EL (cell line): ENCODE measurements around the gene NRP1.
"Not testable (repeated sequence)": the region's sequence is repeated elsewhere in the genome, so short reads cannot be mapped to it uniquely, and the experiment has no call there.

Experiments used
- DNase-seq: peaks from one replicate; pipeline ENCODE4 v3.0.0-alpha.2; 2016

NRP1 gene

DNA sequence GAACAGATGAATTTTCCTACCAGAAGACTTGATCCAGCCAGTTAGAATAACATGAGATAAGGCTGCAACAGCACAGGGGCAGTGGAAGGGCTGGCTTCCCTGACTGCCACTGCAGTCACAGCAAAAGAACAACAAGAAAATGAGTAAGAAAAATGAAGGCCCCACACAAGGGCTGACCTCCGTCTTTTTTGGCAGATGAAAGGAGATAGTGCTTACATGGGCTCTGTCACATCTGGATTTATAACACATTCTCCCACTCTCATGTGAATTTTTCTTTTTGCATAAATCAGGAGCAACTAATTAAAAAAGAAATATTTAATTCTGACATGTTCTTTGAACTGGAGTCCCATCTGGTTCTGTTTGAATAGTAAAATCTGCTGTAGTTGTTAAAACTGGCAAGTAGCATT is 99.6 kb downstream of the NRP1 start:
- DNase-seq: no peak

DNA sequence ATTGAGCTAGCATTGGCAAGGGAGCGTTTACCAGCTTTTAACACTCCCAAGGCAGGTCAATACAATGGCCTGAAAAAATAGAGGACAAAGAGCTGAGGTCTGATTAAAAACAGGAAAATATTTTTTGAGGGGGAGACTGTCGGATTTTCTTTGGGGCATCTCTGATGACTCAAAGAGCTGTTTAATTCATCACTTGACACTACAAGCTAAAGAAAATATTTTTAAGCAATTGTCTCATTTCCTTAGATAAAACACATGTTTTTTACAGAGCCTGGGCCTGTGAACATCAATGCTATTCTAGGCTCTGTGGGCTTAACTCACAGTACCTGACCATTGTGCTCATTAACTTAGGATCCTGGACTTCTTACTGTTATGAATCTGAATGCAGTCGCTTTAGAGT is 100.8 kb downstream of the NRP1 start:
- peak; percentile 21 for DNase-seq

DNA sequence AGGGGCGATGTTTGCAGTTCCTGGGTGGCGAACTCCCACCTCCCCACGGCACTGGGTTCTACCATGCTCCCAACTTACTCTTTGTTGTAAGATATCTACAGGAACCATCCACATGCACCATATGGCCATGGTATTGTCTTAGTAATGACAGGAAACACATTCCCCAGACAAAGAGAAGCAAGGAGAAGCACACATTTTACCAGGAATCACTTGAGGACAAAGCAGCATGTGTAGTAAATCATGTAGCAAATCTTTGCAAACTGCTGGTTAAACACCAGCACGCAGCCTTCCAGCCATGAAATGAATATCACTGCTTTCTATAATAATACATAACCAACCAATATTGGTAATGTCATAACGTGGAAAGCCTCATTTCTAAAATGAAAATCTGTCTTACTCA is 101.2 kb downstream of the NRP1 start:
- no peak for DNase-seq

DNA sequence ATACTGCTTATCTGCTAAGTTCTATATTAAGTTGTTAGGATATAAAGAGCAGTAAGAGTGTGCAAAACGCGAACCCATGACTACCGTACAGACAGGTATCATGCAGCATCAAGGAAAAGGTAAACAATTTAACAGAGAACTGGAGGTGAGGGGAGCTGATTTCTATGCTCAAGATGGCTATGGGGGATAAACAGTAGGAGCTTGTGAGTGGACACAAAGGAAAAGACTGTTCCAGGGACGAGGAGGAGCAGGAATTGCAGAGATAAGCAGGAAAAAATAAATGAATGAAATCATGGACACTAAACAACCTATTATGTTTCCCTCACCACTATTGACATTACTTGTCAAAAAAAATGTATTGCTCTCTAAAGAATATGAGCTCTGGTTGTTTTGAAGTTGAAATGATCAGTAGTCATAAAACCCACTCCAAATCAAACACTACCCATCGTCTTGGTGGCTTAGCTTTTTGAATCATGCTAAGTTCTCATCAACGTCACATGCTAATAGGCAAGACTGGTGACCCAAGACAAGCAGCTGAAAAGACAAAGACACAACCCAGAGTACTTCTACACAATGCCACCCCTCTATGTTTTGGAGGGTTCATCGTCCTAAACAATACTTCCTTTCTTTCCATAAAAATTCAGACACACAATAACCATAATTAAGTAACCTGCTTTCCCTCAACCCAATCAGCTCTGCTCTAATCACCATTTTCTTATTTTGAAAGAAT is 102.7 kb downstream of the NRP1 start:
- no peak for DNase-seq

DNA sequence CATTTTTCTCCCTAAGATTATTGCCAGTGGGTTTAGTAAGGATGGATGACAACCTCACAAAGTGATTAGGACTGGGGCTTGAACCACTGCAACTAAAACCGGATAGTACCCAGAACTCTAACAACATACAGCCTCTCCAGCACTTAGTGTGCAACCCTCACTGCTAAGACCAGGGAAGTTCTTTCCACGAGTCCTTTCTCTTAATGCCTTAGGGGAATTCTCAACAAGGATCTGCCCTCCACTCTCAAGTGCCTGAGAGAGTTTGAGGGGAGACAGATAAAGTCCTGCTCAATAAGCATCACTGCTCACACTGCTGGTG is 104.6 kb downstream of the NRP1 start:
- peak; percentile 36 for DNase-seq

DNA sequence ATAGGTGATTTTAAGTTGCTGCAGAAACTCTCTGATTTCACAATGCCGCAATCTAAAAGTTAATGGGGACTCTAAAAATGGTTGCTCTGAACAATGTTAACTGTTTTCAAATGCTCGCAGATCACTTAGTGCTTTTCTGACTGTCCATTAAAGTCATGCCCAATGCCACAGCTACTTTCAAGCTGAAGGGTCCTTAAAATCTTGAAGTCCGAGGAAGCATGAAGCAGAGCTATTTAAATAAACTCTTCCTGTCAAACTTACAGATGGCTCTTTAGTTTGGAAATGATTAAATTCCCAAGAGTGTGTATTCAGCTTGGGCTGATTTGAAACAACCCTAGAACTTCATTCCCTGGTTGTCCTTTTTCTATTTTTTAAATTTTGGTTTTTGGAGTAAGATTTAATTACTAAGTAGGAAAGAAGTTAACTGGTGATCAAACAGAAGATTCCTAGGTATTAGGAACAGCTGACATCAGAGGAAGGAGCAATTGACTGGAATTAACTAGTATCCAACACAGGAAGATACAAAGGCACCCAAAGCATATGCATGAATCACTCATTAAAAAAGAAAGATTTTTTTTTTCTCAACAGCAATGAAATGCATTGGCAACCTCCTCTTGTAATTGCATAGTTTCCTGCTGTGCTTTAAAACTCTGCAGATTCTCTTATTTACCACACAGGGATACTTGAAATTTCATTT is 105.1 kb downstream of the NRP1 start:
- peak; percentile 41 for DNase-seq

DNA sequence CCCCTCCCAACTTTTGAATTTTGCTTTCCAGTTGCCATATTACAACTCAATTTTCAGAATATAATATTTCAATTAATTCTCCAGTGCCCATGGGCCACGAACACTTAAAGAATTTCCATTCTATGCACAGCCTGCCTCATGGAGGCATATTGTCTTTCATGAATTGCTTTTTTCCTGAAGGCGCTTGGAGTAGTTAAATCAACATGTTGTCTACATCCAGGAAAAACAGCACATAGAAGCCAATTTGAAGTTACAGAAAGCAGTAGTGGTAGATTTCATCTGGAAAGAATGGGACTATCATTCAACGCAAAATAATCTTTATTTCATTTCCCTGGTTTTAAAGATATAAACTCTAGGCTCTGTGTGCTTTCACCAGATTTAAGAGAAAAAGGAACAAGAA is 106.0 kb downstream of the NRP1 start:
- no peak for DNase-seq

DNA sequence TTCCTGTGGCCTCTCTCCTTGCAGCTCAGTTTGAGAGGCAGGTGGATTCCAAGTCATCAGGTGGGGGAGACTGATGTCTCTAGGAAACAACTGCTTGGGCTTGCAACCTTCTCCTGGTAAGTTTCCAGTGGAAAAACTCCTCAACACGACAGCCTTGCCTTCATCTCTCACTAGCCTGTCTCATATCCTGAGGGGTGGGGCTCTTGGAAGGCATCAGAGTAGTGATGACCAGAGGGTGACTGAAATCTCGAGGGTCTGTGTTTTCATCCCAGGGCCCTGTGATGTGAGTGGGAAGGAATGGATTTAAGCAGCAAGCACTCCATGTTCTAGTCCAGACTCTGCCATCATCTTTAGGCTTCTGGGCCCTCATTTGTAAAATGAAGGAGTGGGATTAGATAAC is 107.0 kb downstream of the NRP1 start:
- no peak for DNase-seq

DNA sequence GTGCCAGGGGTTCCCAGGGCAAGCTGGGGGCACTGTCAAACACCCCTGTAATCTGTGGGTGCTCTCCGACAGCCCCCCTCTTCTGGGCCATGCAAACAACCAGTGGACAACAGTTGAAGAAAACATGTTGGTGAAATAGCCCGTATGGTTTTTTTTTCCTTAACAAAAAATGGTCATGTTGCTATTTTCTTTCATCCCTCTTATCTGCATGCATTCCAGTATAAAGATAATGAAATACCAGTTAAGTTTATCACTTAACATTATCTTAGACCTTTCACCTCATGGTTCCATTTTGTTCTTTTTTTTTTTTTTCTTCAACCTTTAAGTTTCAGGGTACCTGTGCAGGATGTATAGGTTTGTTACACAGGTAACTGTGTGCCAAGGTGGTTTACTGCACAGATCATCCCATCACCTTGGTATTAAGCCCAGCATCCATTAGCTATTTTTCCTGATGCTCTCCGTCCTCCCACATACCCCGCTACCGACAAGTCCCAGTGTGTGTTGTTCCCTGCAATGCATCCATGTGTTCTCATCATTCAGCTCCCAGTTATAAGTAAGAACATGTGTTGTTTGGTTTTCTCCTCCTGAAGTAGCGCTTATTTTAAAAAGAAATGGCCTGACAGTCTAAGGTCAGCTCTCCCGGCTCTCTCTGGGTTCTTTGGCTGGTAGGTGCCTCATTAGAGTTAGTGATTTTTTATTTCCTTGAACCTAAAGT is 110.1 kb downstream of the NRP1 start:
- no peak for DNase-seq

DNA sequence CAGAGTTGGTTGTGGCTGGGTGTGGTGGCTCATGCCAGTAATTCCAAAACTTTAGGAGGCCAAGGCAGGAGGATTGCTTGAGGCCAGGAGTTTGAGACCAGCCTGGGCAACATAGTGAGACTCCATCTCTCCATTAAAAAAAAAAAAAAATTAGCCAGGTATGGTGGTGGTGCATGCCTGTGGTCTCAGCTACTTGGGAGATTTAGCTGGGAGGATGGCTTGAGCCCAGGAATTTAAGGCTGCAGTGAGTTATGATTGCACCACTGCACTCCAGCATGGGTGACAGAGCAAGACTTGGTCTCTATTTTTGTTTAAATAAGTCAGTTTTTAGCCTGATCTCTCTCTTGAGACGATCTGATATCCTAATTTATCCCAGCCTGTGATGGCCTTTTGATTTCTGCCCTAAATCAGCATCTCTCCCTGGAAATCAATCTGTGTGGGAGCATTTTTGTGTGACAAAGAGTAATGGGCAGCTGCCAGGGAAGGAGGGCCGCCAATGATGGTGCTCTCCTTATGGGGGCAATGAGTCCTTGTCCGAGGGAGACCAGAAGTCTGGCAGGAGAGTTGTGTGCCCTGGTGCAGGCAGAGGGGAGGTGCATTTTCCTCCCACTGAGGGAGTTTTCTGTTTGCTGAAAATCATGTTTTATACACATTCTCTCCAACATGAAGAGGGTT is 111.0 kb downstream of the NRP1 start:
- no peak for DNase-seq

DNA sequence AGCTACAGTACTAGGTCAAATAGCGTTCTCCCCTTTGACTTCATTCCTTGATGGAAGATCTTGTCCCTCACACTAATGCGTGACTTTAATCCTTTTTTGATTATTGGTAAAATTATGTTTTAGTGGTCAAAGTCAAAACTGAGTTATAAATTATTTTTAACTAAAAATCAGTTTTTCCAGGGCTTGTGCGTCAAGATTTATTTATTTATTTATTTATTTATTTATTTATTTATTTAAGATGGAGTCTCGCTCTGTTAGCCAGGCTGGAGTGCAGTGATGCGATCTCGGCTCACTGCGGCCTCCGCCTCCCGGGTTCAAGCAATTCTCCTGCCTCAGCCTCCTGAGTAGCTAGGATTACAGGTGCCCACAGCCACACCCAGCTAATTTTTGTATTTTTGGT is 112.2 kb downstream of the NRP1 start:
- not testable (repeated sequence) for DNase-seq

DNA sequence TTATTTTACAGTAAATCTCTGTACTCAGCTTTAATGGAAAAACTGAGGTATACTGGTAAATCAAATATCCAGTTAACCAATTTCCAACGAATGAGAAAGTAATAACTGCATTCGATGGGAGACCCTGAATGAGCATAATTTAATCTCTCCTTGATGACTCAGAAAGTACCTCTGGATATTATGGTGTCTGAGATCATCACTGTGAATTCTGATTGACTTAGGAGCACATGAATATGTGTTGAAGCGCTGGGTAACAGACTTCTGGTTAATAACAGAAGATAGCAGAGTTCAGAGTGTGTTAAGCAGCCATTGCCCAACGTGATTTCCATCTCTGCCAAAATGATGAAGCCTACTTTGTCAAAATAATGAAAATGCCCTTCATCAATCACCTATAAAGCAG is 116.6 kb downstream of the NRP1 start:
- DNase-seq: no peak

DNA sequence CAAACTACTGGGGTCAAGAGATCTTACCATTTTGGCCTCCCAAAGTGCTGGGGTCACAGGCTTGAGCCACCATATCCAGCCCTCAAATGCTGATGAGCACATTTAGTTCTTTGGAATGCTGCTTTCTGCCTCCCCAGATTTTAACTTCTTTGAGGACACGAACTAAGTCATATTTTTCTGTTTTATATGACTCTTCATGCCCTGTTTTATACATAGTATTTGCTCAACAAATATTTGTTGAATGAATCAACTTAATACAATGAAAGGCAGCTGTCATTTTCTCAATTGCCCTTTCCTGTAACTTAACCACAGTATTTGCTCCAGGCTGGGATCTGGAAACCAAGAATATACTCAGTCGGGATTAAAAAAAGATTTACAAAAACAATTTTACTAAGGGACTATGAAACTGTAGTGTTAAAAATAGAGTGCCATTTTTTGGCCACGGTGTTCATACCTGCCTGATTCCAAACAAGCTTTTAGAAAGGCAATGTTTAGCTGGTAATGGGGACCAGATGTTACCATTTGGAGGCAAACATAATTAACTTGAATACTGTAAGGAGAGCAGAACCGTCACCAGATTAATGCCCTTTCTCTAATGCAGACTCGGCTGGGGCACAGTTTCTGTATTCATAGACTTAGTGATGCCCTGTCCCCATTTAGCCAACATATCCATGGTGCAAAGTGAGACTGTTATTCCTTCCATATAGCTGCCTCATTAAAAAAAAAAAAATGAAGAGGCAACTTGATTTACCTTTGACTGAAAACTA is 117.6 kb downstream of the NRP1 start:
- peak; percentile 82 for DNase-seq

DNA sequence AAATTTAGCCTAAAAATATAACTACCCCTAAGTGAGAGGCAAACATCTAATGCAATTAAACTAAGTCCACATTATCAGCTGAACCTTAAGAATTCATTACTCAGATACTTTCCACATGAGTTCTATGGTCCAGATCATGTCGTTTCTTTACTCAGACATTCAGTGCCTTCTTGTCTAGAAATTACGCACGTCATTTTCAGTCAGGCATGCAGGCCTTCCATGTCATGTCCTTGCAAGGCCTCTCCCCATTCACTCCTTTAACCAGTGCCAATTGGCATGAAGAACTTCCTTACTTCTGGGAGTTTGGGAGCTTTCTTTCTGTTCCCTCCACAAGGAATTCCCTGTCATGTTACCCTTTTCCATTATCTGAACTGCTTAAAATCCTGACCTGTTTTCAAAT is 118.8 kb downstream of the NRP1 start:
- DNase-seq: no peak

DNA sequence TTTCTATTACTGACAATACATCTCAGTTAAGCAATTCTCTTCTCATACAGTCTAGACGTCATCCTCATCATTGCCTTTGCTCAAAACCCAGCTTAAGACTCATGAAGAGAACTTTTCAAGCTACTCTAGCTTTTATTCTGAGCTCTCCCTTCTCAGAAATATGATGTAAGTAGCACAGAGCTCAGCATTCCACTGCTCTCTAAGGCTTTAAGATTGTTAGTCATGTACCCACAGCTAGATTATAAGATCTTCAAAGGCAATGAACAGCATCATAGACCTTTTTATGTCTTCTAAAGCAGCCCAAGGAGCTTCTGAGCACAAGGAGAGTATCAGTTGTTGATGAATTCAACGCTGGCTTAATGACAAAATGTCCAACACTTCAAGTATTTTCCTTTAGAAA is 119.3 kb downstream of the NRP1 start:
- DNase-seq: peak; percentile 50

DNA sequence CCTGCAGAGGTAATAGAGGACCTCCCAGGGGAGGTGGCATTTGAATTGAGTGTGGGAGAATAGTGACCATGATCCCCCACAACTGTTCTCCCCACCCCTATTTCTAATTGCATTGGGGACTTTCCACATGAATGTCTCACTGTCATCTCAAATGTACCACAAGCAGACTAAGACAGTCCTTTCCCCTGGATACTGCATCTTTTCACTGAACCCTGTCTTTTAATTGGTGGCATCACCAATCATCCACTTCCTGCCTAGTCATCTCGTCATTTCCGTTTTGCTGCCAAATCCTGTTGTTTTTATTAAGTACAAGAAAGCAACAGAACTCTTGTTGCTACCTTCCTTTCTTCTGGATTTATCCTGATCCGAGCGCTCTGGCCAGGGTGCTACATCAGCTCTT is 120.3 kb downstream of the NRP1 start:
- DNase-seq: no peak

DNA sequence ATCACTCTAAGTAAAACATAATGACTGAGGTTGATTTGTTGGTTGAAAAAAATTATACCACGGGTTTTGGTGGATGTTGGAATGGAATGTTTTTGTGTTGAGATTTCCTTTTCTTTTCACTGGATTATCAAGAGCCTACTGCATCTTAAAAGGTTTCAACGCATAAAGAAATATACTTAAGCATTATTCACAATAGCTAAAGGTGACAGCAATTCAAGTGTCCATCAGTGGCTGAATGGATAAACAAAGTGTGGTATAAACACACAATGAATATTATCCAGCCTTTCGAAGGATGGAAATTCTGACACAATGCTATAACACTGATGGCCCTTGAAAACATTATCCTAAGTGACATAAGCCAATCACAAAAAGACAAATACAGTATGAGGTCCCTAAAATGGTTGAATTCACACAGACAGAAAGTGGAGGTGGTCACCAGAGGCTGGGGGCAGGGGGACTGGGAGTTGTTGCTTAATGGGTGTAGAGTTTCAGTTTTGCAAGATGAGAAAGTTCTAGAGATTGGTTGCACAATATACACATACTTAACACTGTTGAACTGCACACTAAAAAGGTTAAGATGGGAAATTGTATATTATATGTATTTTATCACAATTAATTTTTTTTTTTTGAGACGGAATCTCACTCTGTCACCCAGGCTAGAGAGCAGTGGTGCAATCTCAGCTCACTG is 122.3 kb downstream of the NRP1 start:
- no peak for DNase-seq

DNA sequence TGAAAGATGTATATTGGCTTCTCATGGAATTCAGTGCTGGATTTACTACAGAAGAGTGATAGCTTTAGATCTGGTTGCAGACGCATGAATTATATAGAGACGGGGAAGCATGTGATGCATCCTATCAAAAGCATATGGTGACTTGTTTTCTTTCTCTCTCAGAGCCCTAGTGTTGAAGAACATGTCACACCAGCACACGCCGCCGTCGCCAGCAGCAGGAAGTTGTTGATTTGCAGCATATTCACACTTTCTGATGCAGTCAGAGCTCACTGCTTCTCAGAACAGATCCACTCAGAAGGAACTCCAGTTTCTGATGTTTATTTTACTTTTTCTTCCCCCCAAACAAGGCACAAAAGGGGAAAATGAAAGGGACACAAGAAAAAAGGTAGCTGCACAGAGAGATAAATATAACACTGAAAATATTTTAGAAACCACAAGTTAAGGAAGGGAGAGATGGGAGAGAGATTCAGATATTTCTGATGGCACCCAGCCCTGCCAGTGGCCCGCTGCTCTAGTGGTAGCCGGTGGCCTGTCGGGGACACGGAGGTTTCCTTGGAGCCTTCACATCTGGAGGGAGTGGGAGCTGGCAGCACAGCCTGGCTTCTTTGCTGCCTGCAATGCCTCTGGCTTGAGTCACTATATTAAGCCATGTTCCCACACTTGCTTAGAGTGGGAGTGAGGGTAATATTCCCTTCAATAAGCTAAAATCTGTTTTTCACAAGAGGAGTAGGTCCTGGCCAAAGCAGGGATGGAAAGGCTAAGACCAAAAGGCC is 123.2 kb downstream of the NRP1 start:
- peak; percentile 81 for DNase-seq

DNA sequence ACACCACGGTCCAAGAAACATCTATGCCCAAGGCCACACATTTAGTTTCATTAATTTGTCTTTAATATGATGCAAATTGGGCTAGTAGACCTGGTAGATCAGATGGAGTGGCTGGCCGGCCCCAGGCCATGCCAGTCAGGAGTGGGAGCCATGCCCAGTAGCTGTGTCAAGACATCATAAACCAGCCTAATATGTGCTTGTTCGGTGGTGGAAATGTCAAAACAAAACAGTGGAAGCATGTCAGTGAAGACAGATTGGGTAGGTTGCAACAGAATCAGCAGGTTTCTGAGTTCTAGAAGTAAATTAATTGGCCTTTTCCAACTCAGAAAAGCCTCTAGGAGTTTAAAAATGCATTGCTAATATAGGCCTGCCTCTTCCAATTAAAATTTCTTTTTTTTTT is 124.7 kb downstream of the NRP1 start:
- DNase-seq: no peak

DNA sequence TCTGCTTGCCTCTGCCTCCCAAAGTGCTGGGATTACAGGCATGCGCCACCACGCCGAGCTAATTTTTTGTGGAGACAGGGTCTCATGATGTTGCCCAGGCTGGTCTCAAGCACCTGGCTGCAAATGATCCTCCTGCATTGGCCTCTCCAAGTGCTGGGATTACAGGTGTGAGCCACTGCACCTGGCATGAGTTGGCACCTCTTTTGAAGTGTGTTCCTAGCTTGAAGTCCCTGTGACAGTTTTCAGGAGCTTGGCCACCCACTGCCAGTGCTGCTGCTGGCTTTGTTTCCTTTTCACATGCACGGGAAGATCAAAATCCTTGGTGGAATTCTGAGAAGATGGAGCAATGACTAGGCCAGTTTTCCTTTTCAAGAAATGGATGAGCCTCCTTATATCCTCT is 126.3 kb downstream of the NRP1 start:
- no peak for DNase-seq

DNA sequence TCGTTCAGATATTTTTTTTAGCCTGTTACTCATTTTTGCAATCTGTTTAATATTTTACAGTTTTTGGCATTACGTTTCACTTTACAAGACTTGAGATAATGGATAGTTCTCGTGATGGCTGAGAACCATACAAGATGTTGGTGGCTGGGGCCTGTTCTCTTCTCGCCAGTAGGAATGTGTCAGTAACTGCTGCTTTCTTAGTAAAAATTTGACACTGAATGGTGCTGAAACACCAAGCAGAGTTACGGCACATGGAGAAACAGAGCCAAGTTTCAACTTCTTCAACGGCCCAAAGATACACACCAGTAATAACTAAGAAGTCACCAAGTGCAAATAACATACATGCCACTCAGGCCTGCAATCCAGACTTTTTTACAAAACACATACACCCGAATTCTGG is 130.4 kb downstream of the NRP1 start:
- no peak for DNase-seq

DNA sequence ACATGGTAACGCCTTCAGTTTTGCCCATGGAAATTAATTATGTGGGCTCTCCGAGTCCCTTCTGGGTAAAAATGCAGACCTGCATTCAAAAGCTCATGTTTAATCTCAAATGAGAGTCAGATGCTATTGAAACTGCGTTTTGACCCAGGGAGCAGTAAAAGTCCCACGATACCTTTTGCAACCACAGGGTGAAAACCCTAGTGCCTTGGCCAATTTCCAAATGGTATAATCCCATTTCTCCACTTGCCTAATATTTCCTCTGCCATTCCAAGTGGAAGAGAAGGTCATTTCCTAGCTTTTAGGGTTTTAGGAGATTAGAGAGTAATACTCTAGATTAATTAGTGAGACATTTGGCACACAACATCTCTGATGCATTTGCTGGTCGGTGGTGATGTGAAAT is 132.5 kb downstream of the NRP1 start:
- no peak for DNase-seq
